HEK293T (cell line): ENCODE data around the gene TSKU.

Experiments used
- ARNT ChIP-seq: fragments of 450-650 bp; IDR thresholded peaks from 2 replicates; pipeline ENCODE4 v1.6.1; 2017; ENCODE audit warnings: mild to moderate bottlenecking
- BHLHE40 ChIP-seq: fragments of 450-650 bp; IDR thresholded peaks from 2 replicates; pipeline ENCODE4 v1.6.1; 2016; ENCODE audit warnings: mild to moderate bottlenecking, moderate library complexity, borderline replicate concordance
- CTBP1 ChIP-seq: fragments of 450-650 bp; IDR thresholded peaks from 2 replicates; pipeline ENCODE4 v1.6.1; 2016; ENCODE audit warnings: borderline replicate concordance
- ELF4 ChIP-seq: fragments of 450-650 bp; IDR thresholded peaks from 2 replicates; pipeline ENCODE4 v1.6.1; 2017; ENCODE audit warnings: antibody characterized with exemption
- FOXA1 ChIP-seq: fragments of 450-650 bp; IDR thresholded peaks from 2 replicates; pipeline ENCODE4 v1.6.1; 2016; ENCODE audit warnings: mild to moderate bottlenecking
- FOXK2 ChIP-seq: fragments of 450-650 bp; IDR thresholded peaks from 2 replicates; pipeline ENCODE4 v1.6.1; 2016; ENCODE audit warnings: mild to moderate bottlenecking
- FOXM1 ChIP-seq: fragments of 450-650 bp; IDR thresholded peaks from 2 replicates; pipeline ENCODE4 v1.6.1; 2017; ENCODE audit warnings: mild to moderate bottlenecking, borderline replicate concordance
- HDGF ChIP-seq: fragments of 450-650 bp; IDR thresholded peaks from 2 replicates; pipeline ENCODE4 v1.6.1; 2017; ENCODE audit warnings: antibody characterized with exemption, borderline replicate concordance
- L3MBTL2 ChIP-seq: fragments of 450-650 bp; conservative IDR thresholded peaks from 2 replicates; pipeline ENCODE4 v1.6.1; 2016; ENCODE audit warnings: mild to moderate bottlenecking
- NFRKB ChIP-seq: fragments of 450-650 bp; IDR thresholded peaks from 2 replicates; pipeline ENCODE4 v1.6.1; 2016; ENCODE audit warnings: mild to moderate bottlenecking, moderate library complexity
- PKNOX1 ChIP-seq: fragments of 450-650 bp; IDR thresholded peaks from 2 replicates; pipeline ENCODE4 v1.6.1; 2016
- SP1 ChIP-seq: fragments of 450-650 bp; IDR thresholded peaks from 2 replicates; pipeline ENCODE4 v1.6.1; 2017
- SUZ12 ChIP-seq: fragments of 450-650 bp; IDR thresholded peaks from 2 replicates; pipeline ENCODE4 v1.6.1; 2016; ENCODE audit warnings: mild to moderate bottlenecking
- TARDBP ChIP-seq: fragments of 450-650 bp; IDR thresholded peaks from 2 replicates; pipeline ENCODE4 v1.6.1; 2016

- TF ChIP-seq L3MBTL2: no peak
- no peak for TF ChIP-seq NFRKB
- no peak for TF ChIP-seq ARNT
- no peak for TF ChIP-seq HDGF
- TF ChIP-seq PKNOX1: no peak
- no peak for TF ChIP-seq SUZ12
- no peak for TF ChIP-seq FOXM1
- TF ChIP-seq BHLHE40: no peak
- TF ChIP-seq ELF4: no peak
- TF ChIP-seq CTBP1: no peak
- no peak for TF ChIP-seq FOXA1
- TF ChIP-seq TARDBP: no peak
- no peak for TF ChIP-seq SP1
- TF ChIP-seq FOXK2: no peak
Observed at GRCh38 chr11:76830639-76831327, 47.6 kb downstream of the TSKU start.
